GM10847 (cell line): Measurements from ENCODE around the gene MRPS7.

Source experiments
- POLR2A ChIP-seq: IDR thresholded peaks from 2 replicates; pipeline ENCODE4 v1.6.1; 2011; ENCODE audit not compliant: insufficient read length; ENCODE audit errors: extremely low read depth

The MRPS7 gene

DNA sequence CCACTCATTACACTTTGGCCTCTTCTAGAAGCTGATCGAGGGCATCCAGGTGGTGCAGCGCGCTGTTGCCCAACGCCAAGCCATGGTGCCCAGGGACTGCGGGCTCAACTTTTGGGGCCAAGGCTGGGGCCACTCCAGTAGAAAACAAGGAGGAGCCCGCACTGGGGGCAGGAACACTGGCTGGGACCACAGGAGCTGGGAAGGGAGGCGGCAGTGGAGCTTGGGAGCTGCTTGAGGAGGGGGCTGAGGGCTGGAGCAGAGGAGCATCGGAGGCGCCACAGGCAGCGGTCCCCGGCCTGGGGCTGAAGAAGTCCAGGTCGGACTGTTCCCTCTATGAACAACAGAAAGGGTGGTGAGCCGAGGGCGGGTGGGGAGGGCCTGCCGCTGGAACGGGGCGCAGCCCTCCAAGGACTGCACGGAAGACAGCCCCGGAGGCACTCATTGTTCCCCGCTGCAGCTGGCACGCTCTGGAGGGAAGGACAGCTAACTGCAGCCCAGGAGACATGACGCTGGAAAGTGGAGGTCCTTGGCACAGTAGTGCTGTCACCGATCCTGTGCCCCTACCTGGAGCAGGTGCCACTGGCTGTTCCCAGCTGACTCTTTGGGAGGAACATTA is 21.8 kb upstream of the MRPS7 start:
- TF ChIP-seq POLR2A = no peak

DNA sequence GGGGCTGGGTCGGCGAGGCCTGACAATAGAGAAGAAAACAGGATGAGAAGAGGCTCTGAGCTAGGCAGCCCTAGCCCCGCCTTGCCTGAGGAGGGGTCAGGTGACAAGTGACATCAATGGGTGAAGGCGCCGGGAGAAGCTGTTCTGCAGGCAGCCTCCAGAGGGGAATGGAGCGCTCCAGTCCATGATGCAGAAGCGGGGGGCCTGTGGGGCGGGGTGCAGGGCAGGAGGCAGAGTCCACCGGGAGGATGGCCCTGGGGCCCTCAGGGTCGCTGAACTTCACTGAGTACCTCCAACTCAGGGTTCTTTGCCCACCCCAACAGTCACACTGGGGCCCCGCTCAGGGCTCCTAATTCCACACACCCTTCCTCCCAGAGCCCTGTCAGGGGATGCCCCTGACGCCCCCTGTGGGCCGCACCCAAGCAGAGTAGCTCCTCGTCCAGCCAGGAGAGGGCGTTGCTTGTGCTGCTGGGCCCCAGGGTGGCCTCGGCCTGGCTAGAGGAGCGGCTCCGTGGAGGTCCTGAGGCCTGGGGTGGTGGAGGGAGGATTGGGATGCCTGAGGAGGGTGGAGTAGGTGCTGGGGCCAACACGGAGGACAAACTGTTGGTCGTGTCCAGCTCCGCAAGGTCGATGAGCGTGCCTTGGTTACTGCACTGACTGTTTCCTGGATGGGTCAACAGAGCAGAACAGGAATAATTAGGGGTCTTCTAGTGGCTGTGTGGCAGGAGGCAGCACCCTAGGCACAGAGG is 21.1 kb upstream of the MRPS7 start:
- no peak for TF ChIP-seq POLR2A

DNA sequence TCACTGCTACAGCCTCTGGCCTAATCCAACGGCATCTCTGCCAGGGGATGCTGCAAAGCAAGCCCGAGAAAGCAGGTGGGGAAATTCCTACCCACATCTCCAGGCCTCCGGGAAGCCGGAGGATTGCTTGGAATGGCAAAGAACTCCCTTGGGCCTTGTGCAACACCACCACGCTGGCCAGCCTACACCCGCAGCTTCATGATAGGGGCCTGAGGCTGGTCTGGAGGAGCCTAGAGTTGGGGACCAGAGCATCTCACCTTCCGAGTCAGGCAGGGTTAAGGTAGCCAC is 20.6 kb upstream of the MRPS7 start:
- TF ChIP-seq POLR2A = no peak

DNA sequence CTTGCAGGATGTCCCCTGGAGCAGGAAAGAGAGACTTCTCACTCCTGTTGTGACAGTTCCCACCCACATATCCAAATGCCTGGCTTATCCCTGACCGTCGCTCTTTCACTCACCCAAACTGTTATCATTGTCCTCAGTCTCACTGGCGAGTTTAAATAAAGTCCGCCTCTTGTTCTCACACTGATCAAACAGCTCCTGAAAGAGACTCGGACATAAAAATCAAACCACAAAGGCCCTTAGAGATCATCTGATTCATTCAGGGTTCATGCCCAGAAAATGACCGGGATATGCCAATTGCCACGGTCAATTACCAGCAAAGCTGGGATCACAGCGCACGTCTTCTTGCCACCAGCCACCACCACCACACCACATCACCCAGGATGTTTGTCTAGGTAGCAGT is 20.2 kb upstream of the MRPS7 start:
- no peak for TF ChIP-seq POLR2A

DNA sequence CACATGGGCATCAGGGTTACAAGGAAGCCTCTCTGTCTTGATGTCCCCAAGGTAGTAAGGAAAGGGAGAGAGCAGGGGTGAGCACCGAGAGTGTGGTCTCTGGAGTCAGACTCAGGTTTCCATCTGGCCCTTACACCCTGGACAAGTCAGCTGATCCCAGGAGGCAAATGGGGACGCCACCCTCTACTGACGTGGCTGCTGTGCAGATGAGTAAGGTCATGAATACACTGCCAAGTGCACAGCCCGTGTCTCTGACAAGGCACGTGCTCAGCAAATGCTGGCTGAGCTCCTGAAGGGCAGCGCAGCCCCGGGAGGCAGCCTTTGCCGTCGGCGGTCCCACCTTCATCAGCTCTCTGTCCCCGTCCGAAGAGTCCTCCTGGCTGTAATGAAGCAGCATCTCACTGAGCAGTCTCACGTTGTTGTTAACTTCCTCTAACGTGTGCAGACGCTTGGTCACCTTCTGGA is 19.7 kb upstream of the MRPS7 start:
- no peak for TF ChIP-seq POLR2A

DNA sequence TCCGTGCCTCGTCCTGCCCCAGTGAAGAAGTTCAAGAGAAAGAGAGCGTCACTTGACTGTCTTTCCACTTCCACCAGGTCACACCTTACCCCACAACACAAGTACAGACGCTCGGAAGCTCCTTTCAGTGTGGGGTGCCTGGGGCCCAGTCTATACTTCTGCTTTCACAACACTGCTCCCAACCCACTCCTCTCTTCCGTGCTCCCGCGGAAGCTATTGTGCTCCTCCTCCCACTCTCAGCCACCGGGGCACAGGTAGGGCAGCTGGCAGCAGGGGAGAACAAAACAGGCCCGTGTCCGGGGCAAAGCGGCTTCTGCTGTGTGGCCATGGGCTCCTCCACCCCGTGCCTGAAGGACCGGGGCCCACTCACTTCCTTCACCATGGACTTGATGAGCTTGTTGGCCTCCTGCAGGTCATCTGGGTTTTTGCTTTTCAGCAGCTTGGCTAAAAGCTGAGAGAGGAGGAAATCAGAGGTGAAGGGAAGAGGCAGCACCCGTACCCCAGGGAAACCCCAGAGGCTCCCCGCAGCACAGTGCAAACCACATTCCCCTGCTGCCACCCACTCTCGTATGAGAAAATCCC is 19.1 kb upstream of the MRPS7 start:
- TF ChIP-seq POLR2A = no peak

DNA sequence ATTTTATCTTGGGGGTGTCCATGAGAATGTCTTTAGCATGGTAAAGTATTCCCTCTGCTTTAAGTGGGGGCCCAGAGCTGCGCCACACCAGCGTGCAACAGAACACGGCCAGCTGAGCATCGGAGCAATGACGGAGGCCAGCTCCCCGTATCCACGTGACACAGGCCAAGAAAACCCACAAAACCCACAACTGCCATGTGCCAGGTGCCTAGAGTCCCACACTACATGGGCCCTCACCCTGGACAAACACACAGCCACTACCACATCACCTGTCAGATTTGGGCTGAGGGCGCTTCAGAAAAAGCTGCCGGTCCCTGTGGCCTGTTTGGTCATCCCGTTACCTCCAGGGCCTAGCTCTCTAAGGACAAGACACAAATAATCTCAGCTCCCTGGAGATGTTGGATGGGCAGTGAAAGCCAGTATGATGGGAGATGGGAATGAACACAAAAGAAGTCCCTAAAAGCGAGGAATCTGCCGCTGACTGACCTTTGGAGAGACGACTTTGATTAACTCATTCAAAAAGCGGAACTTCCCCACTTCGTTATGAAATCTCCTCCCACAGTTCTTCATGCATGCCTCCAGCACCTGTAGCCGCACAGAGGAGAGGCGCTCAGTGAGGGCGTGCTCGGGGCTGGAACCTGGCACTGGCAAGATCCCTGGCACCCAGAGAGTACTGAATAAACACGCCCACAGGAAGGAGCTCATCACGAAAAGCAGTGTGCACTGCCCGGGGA is 17.4 kb upstream of the MRPS7 start:
- no peak for TF ChIP-seq POLR2A

DNA sequence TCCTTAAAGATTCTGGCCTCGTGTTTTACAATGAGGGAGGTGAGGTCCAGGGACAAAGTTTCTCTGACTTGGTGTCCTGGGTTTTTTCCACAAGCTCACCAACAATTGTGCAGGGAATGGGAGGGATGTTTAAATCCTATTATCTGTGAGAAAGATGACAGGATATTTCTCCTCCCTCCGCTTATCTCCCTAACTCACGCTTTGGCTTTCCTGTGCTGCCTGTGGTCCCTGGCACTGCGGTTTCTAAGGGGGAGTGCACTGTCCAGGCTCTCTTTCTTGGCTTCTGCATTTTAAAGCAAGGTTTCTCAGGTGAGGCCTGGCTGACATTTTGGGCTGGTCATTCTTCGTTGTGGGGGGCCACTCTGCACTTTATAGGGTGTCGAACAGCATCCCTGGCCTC is 16.7 kb upstream of the MRPS7 start:
- TF ChIP-seq POLR2A = no peak

DNA sequence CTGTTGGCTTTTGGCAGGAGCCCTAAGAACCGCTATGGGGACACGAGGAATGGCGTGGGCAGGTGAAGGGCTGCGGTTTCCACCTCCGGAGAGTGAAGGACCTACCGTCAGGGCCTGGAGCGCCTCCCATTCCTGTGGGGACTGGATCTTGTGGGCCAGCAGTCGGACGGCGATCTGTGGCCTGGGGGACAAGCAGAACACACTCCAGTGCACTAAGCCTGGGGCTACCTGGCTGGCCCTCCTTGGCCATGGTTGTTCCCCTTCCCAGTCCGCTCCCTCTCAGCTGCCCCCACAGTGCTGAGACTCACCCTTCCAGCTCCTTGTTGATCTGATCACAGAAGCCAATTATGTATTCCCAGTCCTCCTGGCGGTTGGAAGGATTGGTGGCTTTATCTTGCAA is 15.3 kb upstream of the MRPS7 start:
- no peak for TF ChIP-seq POLR2A

DNA sequence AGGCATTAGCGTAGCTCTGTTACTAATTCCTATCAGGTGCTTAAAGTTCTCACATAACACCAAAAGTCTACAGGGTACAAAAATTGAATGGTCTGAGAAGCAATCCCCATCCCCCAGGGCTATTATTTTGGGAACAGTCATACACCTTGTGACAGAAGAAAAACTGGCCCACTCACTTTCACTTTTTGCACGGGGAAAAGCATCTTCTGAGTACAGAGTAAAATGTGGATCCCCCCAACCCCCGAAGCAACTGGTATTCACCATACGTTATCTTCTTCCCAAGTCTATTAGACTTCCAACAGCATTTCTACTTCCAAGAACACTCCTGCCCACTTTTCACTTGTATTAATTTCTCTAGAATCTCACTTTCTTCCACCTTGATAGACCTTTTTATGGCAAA is 12.1 kb upstream of the MRPS7 start:
- TF ChIP-seq POLR2A = no peak

DNA sequence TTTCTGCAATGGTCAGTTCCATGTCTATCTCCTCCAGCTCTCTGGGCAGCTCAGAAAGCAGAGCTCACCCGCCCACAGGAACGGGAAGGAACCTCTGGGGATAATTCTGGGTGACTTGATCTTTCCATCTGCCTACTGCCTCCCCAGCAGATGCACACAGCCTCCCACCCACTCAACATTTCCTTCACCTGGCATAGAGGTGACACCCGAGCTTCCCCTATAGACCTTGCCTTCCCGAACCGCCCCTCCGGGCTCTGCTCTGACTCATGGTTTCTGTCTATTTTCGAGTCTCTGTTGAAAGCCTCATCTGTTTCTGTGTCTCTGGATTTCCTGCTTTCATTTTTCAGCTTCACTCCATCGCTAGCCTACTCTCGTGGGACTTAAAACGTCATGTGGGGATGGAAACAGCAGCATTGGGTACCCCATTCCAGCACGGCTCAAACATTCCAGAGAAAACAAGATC is 11.6 kb upstream of the MRPS7 start:
- no peak for TF ChIP-seq POLR2A

DNA sequence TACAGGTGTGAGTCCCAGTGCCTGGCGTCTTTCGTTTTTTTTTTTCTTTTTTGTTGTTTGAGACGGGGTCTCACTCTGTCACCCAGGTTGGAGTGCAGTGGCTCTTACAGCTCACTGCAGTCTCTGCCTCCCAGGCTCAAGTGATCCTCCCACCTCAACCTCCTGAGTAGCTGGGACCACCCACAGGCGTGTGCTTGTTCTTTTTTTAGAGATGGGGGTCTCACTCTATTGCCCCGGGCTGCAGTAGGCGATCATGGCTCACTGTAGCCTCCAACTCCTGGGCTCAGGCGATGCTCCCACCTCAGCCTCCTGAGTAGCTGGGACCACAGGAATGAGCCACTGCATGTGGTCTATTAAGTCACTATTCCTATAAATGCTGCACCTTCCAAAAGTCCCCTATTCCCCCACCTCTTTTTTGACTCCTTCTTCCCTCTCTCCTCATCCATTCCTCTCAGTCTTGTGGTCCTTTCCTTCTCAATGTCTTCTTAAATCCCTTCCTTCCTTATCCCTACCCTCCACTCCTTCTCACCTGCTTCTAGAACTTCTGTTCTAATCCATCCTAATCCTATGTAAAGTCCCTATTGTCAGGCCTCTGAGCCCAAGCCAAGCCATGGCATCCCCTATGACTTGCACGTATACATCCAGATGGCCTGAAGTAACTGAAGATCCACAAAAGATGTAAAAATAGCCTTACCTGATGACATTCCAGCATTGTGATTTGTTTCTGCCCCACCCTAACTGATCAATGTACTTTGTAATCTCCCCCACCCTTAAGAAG is 9.5 kb upstream of the MRPS7 start:
- TF ChIP-seq POLR2A = no peak

DNA sequence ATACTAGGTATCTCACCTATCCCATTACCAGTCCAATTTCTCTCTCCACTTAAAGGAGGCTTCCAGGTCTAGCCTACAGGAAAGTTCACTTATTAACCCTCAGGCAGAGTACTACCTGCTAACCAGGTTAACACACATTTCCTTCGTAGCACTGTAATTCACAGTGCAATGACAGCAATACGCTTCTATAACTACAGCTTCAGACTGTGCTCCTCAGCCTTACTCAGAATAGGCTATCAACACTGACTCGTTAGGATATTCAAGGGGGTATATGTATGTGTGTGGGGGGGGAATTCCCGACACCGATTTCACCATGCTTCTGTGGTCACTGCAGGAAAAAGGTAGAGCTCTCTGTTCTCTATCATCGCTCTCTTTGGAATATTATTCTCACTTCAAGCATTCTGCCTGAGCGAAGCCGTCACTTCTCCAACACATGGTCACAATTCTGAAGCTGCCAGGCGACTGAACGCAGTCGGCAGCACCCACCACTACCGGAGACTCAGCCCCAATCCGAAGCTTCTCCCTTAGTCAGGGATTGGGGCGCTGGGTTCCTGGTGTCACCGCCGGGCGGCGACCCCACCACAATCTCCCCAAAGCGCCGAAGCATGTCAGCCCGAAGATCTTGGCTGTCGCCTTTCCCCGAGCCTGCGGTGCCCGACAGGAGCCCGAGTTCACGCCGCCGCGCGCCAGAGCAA is 891 bp upstream of the MRPS7 start:
- no peak for TF ChIP-seq POLR2A

DNA sequence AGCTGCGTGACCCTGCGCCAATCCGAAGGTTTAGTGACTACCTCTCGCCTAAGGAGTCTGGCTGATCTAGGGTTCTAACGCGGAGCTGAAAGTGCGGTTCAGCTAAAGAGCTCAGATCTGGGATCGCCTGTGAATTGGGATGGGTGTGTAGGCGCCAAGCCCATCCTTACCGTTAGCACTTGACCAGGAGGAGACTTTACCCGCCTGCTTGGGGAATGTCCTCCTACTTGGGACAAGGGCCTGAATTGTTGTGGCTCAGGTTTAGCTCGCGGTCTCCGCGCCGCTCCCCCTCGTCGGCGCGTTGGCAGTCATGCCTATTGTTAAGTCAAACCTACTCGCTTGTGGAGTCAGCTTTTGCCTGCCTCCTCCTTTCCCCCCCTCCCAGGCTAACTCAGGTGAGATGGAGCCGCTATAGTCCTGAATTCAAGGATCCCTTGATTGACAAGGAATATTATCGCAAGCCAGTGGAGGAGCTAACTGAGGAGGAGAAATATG is 480 bp downstream of the MRPS7 start:
- TF ChIP-seq POLR2A = no peak
